ENCODE data around the gene CALY.
A peak's percentile ranks its signal among the peaks of the same experiment; 100 is the strongest.
"Not testable (repeated sequence)": the region's sequence is repeated elsewhere in the genome, so short reads cannot be mapped to it uniquely, and the experiment has no call there.

Gene CALY

GRCh38 chr10:133336577-133337369 lies at the start of gene CALY:
TSS of gene CALY (minus strand) at chr10:133336896. CDS start at chr10:133328989, 7,907 bp downstream.
- peak; percentile 75 for DNase-seq (ENCODE audit: low spot score)

GRCh38 chr10:133385214-133385613 lies 48.5 kb upstream of the CALY start:
- DNase-seq (ENCODE audit: low spot score): no peak

- DNase-seq (ENCODE audit: low spot score): no peak
These were observed 47.4 kb upstream of the CALY start for GRCh38 chr10:133384071-133384470.

- DNase-seq (ENCODE audit: low spot score): no peak
These were observed 46.9 kb upstream of the CALY start for GRCh38 chr10:133383551-133383950.

GRCh38 chr10:133381036-133381435 lies 44.3 kb upstream of the CALY start:
- DNase-seq (ENCODE audit: low spot score): no peak

- DNase-seq (ENCODE audit: low spot score): peak; percentile 48
These were observed 43.3 kb upstream of the CALY start for GRCh38 chr10:133379801-133380666.

GRCh38 chr10:133379152-133379800 lies 42.6 kb upstream of the CALY start, which contains the start of gene PAOX:
TSS of gene PAOX (plus strand) at chr10:133379262. CDS start at chr10:133379317, 55 bp downstream.
- peak; percentile 76 for DNase-seq (ENCODE audit: low spot score)

GRCh38 chr10:133378251-133379096 lies 41.8 kb upstream of the CALY start:
- DNase-seq (ENCODE audit: low spot score): peak; percentile 72

- no peak for DNase-seq (ENCODE audit: low spot score)
These were observed 41.1 kb upstream of the CALY start for GRCh38 chr10:133377818-133378250.

- DNase-seq (ENCODE audit: low spot score): no peak
These were observed 40.5 kb upstream of the CALY start for GRCh38 chr10:133377025-133377817.

GRCh38 chr10:133376183-133376582 lies 39.5 kb upstream of the CALY start:
- not testable (repeated sequence) for DNase-seq (ENCODE audit: low spot score)

- no peak for DNase-seq (ENCODE audit: low spot score)
These were observed 38.8 kb upstream of the CALY start for GRCh38 chr10:133375357-133376115.

- DNase-seq (ENCODE audit: low spot score): peak; percentile 94
These were observed 36.7 kb upstream of the CALY start, which contains the start of gene ECHS1 for GRCh38 chr10:133373174-133374090. TSS of gene ECHS1 (minus strand) at chr10:133373354. CDS start at chr10:133373333, 21 bp downstream.

- no peak for DNase-seq (ENCODE audit: low spot score)
These were observed 35.8 kb upstream of the CALY start for GRCh38 chr10:133372507-133372906.

- DNase-seq (ENCODE audit: low spot score): no peak
These were observed 33.5 kb upstream of the CALY start for GRCh38 chr10:133370030-133370786.

- DNase-seq (ENCODE audit: low spot score): no peak
These were observed 31.5 kb upstream of the CALY start for GRCh38 chr10:133368153-133368552.

- DNase-seq (ENCODE audit: low spot score): not testable (repeated sequence)
These were observed 30.8 kb upstream of the CALY start for GRCh38 chr10:133367461-133367860.

- DNase-seq (ENCODE audit: low spot score): no peak
These were observed 30.1 kb upstream of the CALY start for GRCh38 chr10:133366751-133367150.
